Trophoblast cell (in vitro differentiated cells and primary cell): ENCODE measurements around the gene SLC27A2.

Source experiments
- DNase-seq, 2 donors: peaks; one replicate each; pipeline ENCODE4 v3.0.0-alpha.2; 2016
- H2AFZ ChIP-seq: 2 replicates; pipeline ENCODE4 v1.6.1; 2013; ENCODE audit warnings: low read length, moderate library complexity, mild to moderate bottlenecking; ENCODE audit not compliant: insufficient read depth, poor library complexity
- H2AK5ac ChIP-seq: 2 replicates; pipeline ENCODE4 v1.6.1; 2013; ENCODE audit warnings: mild to moderate bottlenecking, low read length
- H2BK120ac ChIP-seq: 2 replicates; pipeline ENCODE4 v1.6.1; 2013; ENCODE audit warnings: low read length, mild to moderate bottlenecking, moderate library complexity; ENCODE audit not compliant: insufficient read depth, poor library complexity
- H2BK12ac ChIP-seq: 2 replicates; pipeline ENCODE4 v1.6.1; 2013; ENCODE audit warnings: mild to moderate bottlenecking, low read length, moderate library complexity
- H2BK5ac ChIP-seq: 2 replicates; pipeline ENCODE4 v1.6.1; 2013; ENCODE audit warnings: low read length, low read depth, moderate library complexity, mild to moderate bottlenecking; ENCODE audit not compliant: poor library complexity
- H3K14ac ChIP-seq: 2 replicates; pipeline ENCODE4 v1.6.1; 2013; ENCODE audit warnings: mild to moderate bottlenecking, low read length
- H3K18ac ChIP-seq: 2 replicates; pipeline ENCODE4 v1.6.1; 2013; ENCODE audit warnings: mild to moderate bottlenecking, low read length
- H3K23ac ChIP-seq: 2 replicates; pipeline ENCODE4 v1.6.1; 2013; ENCODE audit warnings: low read length
- H3K27ac ChIP-seq: 2 replicates; pipeline ENCODE4 v1.5.1; 2013; ENCODE audit warnings: low read depth, mild to moderate bottlenecking, inconsistent platforms, low read length, moderate library complexity
- H3K27me3 ChIP-seq: 2 replicates; pipeline ENCODE4 v1.6.1; 2013; ENCODE audit warnings: inconsistent platforms, mild to moderate bottlenecking, low read length, moderate library complexity; ENCODE audit not compliant: insufficient read depth
- H3K36me3 ChIP-seq, 2 experiments: 1 replicate in 1 of 2; 2 replicates in 1 of 2; pipeline ENCODE4 v1.6.1; 2013; ENCODE audit warnings: low read length in 2 of 2, mild to moderate bottlenecking in 2 of 2, moderate library complexity in 1 of 2; ENCODE audit not compliant: insufficient read depth in 2 of 2, control insufficient read depth in 1 of 2
- H3K4ac ChIP-seq: 2 replicates; pipeline ENCODE4 v1.6.1; 2013; ENCODE audit warnings: low read depth, mild to moderate bottlenecking, low read length, moderate library complexity
- H3K4me1 ChIP-seq, 2 experiments: 1 replicate in 1 of 2; 2 replicates in 1 of 2; pipeline ENCODE4 v1.6.1; 2013; ENCODE audit warnings: low read length in 2 of 2, mild to moderate bottlenecking in 2 of 2, moderate library complexity in 1 of 2; ENCODE audit not compliant: insufficient read depth in 2 of 2, control insufficient read depth in 1 of 2
- H3K4me2 ChIP-seq: 2 replicates; pipeline ENCODE4 v1.6.1; 2013; ENCODE audit warnings: inconsistent platforms, mild to moderate bottlenecking, low read length, moderate library complexity
- H3K4me3 ChIP-seq: 2 replicates; pipeline ENCODE4 v1.5.1; 2013; ENCODE audit warnings: mild to moderate bottlenecking, low read depth, low read length, inconsistent platforms
- H3K79me1 ChIP-seq: one replicate; pipeline ENCODE4 v1.6.1; 2013; ENCODE audit warnings: low read length
- H3K79me2 ChIP-seq: 2 replicates; pipeline ENCODE4 v1.6.1; 2013; ENCODE audit warnings: low read length, mild to moderate bottlenecking; ENCODE audit not compliant: control insufficient read depth, insufficient read depth, poor library complexity
- H3K9ac ChIP-seq: 2 replicates; pipeline ENCODE4 v1.6.1; 2013; ENCODE audit warnings: mild to moderate bottlenecking, low read length
- H3K9me3 ChIP-seq: 2 replicates; pipeline ENCODE4 v1.6.1; 2013; ENCODE audit warnings: low read depth, mild to moderate bottlenecking, control low read depth, inconsistent platforms, low read length; ENCODE audit not compliant: insufficient read depth
- H4K12ac ChIP-seq: 2 replicates; pipeline ENCODE4 v1.6.1; 2013; ENCODE audit warnings: low read depth, mild to moderate bottlenecking, low read length, moderate library complexity
- H4K8ac ChIP-seq: 2 replicates; pipeline ENCODE4 v1.6.1; 2013; ENCODE audit warnings: low read depth, mild to moderate bottlenecking, low read length, moderate library complexity
- H4K91ac ChIP-seq: one replicate; pipeline ENCODE4 v1.6.1; 2013; ENCODE audit warnings: low read depth, mild to moderate bottlenecking, low read length, moderate library complexity
- WGBS: extraction: QIAGEN DNeasy Blood & Tissue Kit; methylation state at CpG from one replicate; pipeline ENCODE4 v1.1.7; 2013; ENCODE audit warnings: missing lambda C conversion rate; ENCODE audit not compliant: insufficient read length, insufficient coverage; ENCODE audit errors: extremely low coverage; 5-methylcytosine and 5-hydroxymethylcytosine counted together

Gene SLC27A2

DNA sequence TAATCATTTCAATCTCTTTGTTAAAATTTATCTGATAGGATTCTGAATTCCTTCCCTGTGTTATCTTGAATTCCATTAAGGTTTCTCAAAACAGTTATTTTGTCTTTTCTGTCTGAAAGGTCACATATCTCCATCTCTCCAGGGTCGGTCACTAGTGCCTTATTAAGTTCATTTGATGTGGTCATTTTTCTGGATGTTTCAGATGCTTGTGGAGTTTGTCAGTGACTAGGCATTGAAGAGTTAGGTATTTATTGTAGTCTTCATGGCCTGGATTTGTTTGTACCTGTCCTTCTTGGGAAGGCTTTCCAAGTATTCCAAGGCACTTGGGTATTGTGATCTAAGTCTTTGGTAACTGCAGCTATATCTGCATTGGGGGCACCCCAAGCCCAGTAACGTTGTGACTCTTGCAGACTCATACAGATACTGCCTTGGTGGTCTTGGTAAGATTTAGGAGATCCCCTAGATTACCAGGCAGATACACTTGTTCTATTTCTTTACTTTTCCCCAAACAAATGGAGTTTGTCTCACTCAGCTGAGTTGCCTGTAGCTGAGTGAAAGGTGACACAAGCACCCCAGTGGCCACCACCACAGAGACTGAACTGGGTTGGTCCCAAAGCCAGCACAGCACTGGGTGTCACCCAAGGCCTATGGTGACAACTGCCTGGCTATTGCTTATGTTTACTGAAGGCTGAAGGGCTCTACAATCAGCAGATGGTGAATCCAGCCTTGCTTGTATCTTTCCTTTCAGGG is 18.9 kb upstream of the SLC27A2 start:
- no peak overlapping the region for H3K4me3 ChIP-seq
- H4K91ac ChIP-seq = peak overlapping the region; percentile 95
- H4K12ac ChIP-seq = no peak overlapping the region
- peaks cover 15% of the 10 kb centered on the region for H3K79me1 ChIP-seq
- no peaks in the 10 kb centered on the region for H3K9me3 ChIP-seq
- peak overlapping the region; percentile 92 for H2BK5ac ChIP-seq
- H2AK5ac ChIP-seq = peak overlapping the region; percentile 96
- peak overlapping the region; percentile 87 for H3K18ac ChIP-seq
- H3K4me2 ChIP-seq = no peak overlapping the region
- H3K9ac ChIP-seq = no peak overlapping the region
- H3K4me1 ChIP-seq = peaks cover 10% of the 10 kb centered on the region in 2 experiments
- H2BK12ac ChIP-seq = peak overlapping the region; percentile 97
- no CpG with 5 or more reads among the region's 2 CpGs for WGBS
- peak overlapping the region; percentile 45 for H2AFZ ChIP-seq
- H3K27me3 ChIP-seq = no peaks in the 10 kb centered on the region
- H3K36me3 ChIP-seq = no peaks in the 10 kb centered on the region
- peak overlapping the region; percentile 81 for H3K27ac ChIP-seq
- H4K8ac ChIP-seq = peak overlapping the region; percentile 62
- H2BK120ac ChIP-seq = peak overlapping the region; percentile 97
- DNase-seq = peak; percentile 61 to 97
- H3K23ac ChIP-seq = no peak overlapping the region
- peak overlapping the region; percentile 27 for H3K4ac ChIP-seq
- peaks cover 2% of the 10 kb centered on the region for H3K79me2 ChIP-seq
- peak overlapping the region; percentile 72 for H3K14ac ChIP-seq

- peaks cover 10 to 12% of the 10 kb centered on the region in 2 experiments for H3K4me1 ChIP-seq
- peak overlapping the region; percentile 45 for H2AFZ ChIP-seq
- peak overlapping the region; percentile 95 for H4K91ac ChIP-seq
- H2AK5ac ChIP-seq = peak overlapping the region; percentile 96
- DNase-seq = no peak
- H3K4ac ChIP-seq = peak overlapping the region; percentile 27
- H3K27me3 ChIP-seq = no peaks in the 10 kb centered on the region
- H3K79me2 ChIP-seq = peaks cover 2% of the 10 kb centered on the region
- H3K27ac ChIP-seq = peak overlapping the region; percentile 81
- peaks cover under 1% of the 10 kb centered on the region for H3K9me3 ChIP-seq
- H4K12ac ChIP-seq = no peak overlapping the region
- H3K36me3 ChIP-seq = no peaks in the 10 kb centered on the region
- H3K14ac ChIP-seq = peak overlapping the region; percentile 72
- no peak overlapping the region for H3K4me2 ChIP-seq
- H3K4me3 ChIP-seq = no peak overlapping the region
- no peak overlapping the region for H3K9ac ChIP-seq
- peak overlapping the region; percentile 62 for H4K8ac ChIP-seq
- H3K18ac ChIP-seq = peak overlapping the region; percentile 87
- peaks cover 15% of the 10 kb centered on the region for H3K79me1 ChIP-seq
- peak overlapping the region; percentile 92 for H2BK5ac ChIP-seq
- H2BK120ac ChIP-seq = peak overlapping the region; percentile 97
- WGBS = no CpG with 5 or more reads among the region's 2 CpGs
- H3K23ac ChIP-seq = no peak overlapping the region
- H2BK12ac ChIP-seq = peak overlapping the region; percentile 97
These were observed 18.1 kb upstream of the SLC27A2 start for GRCh38 chr15:50163719-50164410.

GRCh38 chr15:50164458-50164857 is 17.5 kb upstream of the SLC27A2 start:
- Histone ChIP-seq H2AK5ac (no peak overlapping the region), H4K12ac (no peak overlapping the region), H3K18ac (no peak overlapping the region), H4K91ac (peak overlapping the region; percentile 15), H3K27ac (no peak overlapping the region), H3K4ac (no peak overlapping the region), H3K23ac (no peak overlapping the region), H3K36me3 (no peaks in the 10 kb centered on the region), H3K27me3 (no peaks in the 10 kb centered on the region), H2BK120ac (peak overlapping the region; percentile 19), H3K4me1 (peaks cover 10 to 12% of the 10 kb centered on the region in 2 experiments), H4K8ac (no peak overlapping the region), H3K79me2 (peaks cover 2% of the 10 kb centered on the region), H3K9me3 (peaks cover 3% of the 10 kb centered on the region), H2BK12ac (peak overlapping the region; percentile 27), H3K9ac (no peak overlapping the region), H2AFZ (no peak overlapping the region), H3K79me1 (peaks cover 15% of the 10 kb centered on the region), H3K14ac (peak overlapping the region; percentile 11), H3K4me2 (no peak overlapping the region), H3K4me3 (no peak overlapping the region), H2BK5ac (no peak overlapping the region)
- no peak for DNase-seq
- WGBS = no CpG with 5 or more reads among the region's 1 CpG

- H2AFZ ChIP-seq = no peak overlapping the region
- H3K23ac ChIP-seq = no peak overlapping the region
- H3K79me2 ChIP-seq = peaks cover 2% of the 10 kb centered on the region
- WGBS = no CpG with 5 or more reads among the region's 1 CpG
- no peak overlapping the region for H3K18ac ChIP-seq
- H3K36me3 ChIP-seq = no peaks in the 10 kb centered on the region
- no peaks in the 10 kb centered on the region for H3K27me3 ChIP-seq
- H3K4ac ChIP-seq = no peak overlapping the region
- no peak overlapping the region for H2AK5ac ChIP-seq
- no peak overlapping the region for H3K14ac ChIP-seq
- H4K8ac ChIP-seq = no peak overlapping the region
- H4K91ac ChIP-seq = no peak overlapping the region
- no peak overlapping the region for H2BK120ac ChIP-seq
- H2BK12ac ChIP-seq = no peak overlapping the region
- H3K9ac ChIP-seq = no peak overlapping the region
- H3K4me1 ChIP-seq = peaks cover 10 to 12% of the 10 kb centered on the region in 2 experiments
- no peak overlapping the region for H3K4me3 ChIP-seq
- no peak overlapping the region for H3K4me2 ChIP-seq
- peaks cover 15% of the 10 kb centered on the region for H3K79me1 ChIP-seq
- H4K12ac ChIP-seq = no peak overlapping the region
- DNase-seq = peak; percentile 6 to 57
- peaks cover 3% of the 10 kb centered on the region for H3K9me3 ChIP-seq
- H3K27ac ChIP-seq = no peak overlapping the region
- H2BK5ac ChIP-seq = no peak overlapping the region
These were observed 15.8 kb upstream of the SLC27A2 start for GRCh38 chr15:50166216-50166615.
